H1 (cell line): ENCODE data around the gene RAPGEF5. TPM values are rescaled to one million over a fixed set of nuclear protein-coding genes. Genes with fewer than 3 reads are reported as not detected.

Source experiments
- CTCF ChIA-PET: fragments of 300-600 bp; sonication (Branson Sonifier 250); formaldehyde crosslinking; loops from one replicate; lab custom pipeline; 2021; ENCODE audit not compliant: partially characterized antibody; lab: Charles Lee
- POLR2A ChIA-PET: fragments of 300-600 bp; sonication (Branson Sonifier 250); formaldehyde crosslinking; loops from one replicate; lab custom pipeline; 2021; ENCODE audit warnings: inconsistent platforms; ENCODE audit not compliant: partially characterized antibody; lab: Charles Lee
- DNase-seq, 2 experiments: peaks; one replicate each; pipeline versions ENCODE4 v3.0.0 to v3.0.0-alpha.2; 2010 to 2022; ENCODE audit warnings: low spot score in 2 of 2, low read depth in 1 of 2, mixed read lengths in 1 of 2
- FAIRE-seq: peaks from 2 replicates; lab custom pipeline; 2011; peaks lifted over from hg19 to GRCh38; lab: Jason Lieb, UNC
- H2AFZ ChIP-seq: 2 replicates; pipeline ENCODE4 v1.8.1; 2012; ENCODE audit warnings: low read length, inconsistent platforms
- H2AK5ac ChIP-seq: 2 replicates; pipeline ENCODE4 v1.6.1; 2013; ENCODE audit warnings: low read depth, low read length
- H2BK120ac ChIP-seq: replicated peaks from 2 replicates; pipeline ENCODE3; 2013; ENCODE audit warnings: low read depth, low read length, inconsistent platforms
- H2BK12ac ChIP-seq: 2 replicates; pipeline ENCODE4 v1.6.1; 2013; ENCODE audit warnings: low read depth, low read length
- H2BK15ac ChIP-seq: 2 replicates; pipeline ENCODE4 v1.6.1; 2013; ENCODE audit warnings: low read length
- H2BK20ac ChIP-seq: 2 replicates; pipeline ENCODE4 v1.6.1; 2013; ENCODE audit warnings: low read length
- H2BK5ac ChIP-seq: 2 replicates; pipeline ENCODE4 v1.6.1; 2013; ENCODE audit warnings: low read depth, low read length
- H3K14ac ChIP-seq: 2 replicates; pipeline ENCODE4 v1.6.1; 2013; ENCODE audit warnings: inconsistent platforms; ENCODE audit not compliant: insufficient read length
- H3K18ac ChIP-seq: 2 replicates; pipeline ENCODE4 v1.6.1; 2013; ENCODE audit warnings: low read length; ENCODE audit errors: extremely low read depth
- H3K23ac ChIP-seq: 2 replicates; pipeline ENCODE4 v1.6.1; 2013; ENCODE audit warnings: inconsistent platforms; ENCODE audit not compliant: insufficient read length
- H3K23me2 ChIP-seq: 2 replicates; pipeline ENCODE4 v1.6.1; 2013; ENCODE audit warnings: low read depth, low read length
- H3K27ac ChIP-seq: 2 replicates; pipeline ENCODE4 v1.6.1; 2011; ENCODE audit warnings: low read depth, low read length, inconsistent platforms
- H3K27me3 ChIP-seq, 4 experiments: replicated peaks in 1 of 4; 1 replicate in 1 of 4; 2 replicates in 3 of 4; pipeline versions ENCODE4 v1.6.1 to v1.8.1; 2011 to 2013; ENCODE audit warnings: low read length in 3 of 4, mild to moderate bottlenecking in 3 of 4, inconsistent platforms in 2 of 4, mixed read lengths in 2 of 4, moderate library complexity in 1 of 4; ENCODE audit not compliant: control insufficient read depth in 3 of 4, insufficient read depth in 3 of 4; ENCODE audit errors: extremely low read depth in 1 of 4
- H3K36me3 ChIP-seq, 4 experiments: 2 replicates each; pipeline versions ENCODE4 v1.6.1 to v1.8.1; 2011 to 2013; ENCODE audit warnings: mild to moderate bottlenecking in 4 of 4, low read length in 3 of 4, moderate library complexity in 2 of 4, control low read depth in 1 of 4, inconsistent platforms in 1 of 4; ENCODE audit not compliant: insufficient read depth in 4 of 4, control insufficient read depth in 2 of 4
- H3K4ac ChIP-seq: replicated peaks from 2 replicates; pipeline ENCODE3; 2013; ENCODE audit warnings: low read length, low read depth, mixed read lengths, inconsistent platforms; ENCODE audit not compliant: insufficient read length
- H3K4me1 ChIP-seq, 4 experiments: replicated peaks in 1 of 4; 1 replicate in 1 of 4; 2 replicates in 3 of 4; pipeline versions ENCODE4 v1.6.1 to v1.8.1; 2011 to 2013; ENCODE audit warnings: low read length in 3 of 4, inconsistent platforms in 2 of 4, mixed read lengths in 1 of 4; ENCODE audit not compliant: insufficient read depth in 4 of 4, control insufficient read depth in 3 of 4
- H3K4me2 ChIP-seq, 2 experiments: 2 replicates each; pipeline versions ENCODE4 v1.6.1 to v1.8.1; 2011 to 2013; ENCODE audit warnings: low read depth in 2 of 2, low read length in 2 of 2, control low read depth in 1 of 2, inconsistent platforms in 1 of 2, mild to moderate bottlenecking in 1 of 2; ENCODE audit not compliant: insufficient read depth in 1 of 2
- H3K4me3 ChIP-seq, 4 experiments: fragments of 200-600, 300-600 bp in 1 of 4; sonication (generic), shearing (Covaris generic), sonication (Bioruptor Twin) in 1 of 4; 2 replicates each; pipeline versions ENCODE4 v1.5.1 to v1.8.1; 2011 to 2016; ENCODE audit warnings: low read length in 4 of 4, low read depth in 3 of 4, control low read depth in 2 of 4, inconsistent platforms in 2 of 4, mild to moderate bottlenecking in 2 of 4, mixed read lengths in 1 of 4, moderate library complexity in 1 of 4; ENCODE audit not compliant: insufficient read depth in 2 of 4; ENCODE audit errors: extremely low read depth in 1 of 4
- H3K56ac ChIP-seq: replicated peaks from 2 replicates; pipeline ENCODE3; 2013; ENCODE audit warnings: low read depth, mild to moderate bottlenecking, mixed read lengths, low read length, inconsistent platforms; ENCODE audit not compliant: insufficient read length
- H3K79me1 ChIP-seq: 2 replicates; pipeline ENCODE4 v1.6.1; 2013; ENCODE audit warnings: low read depth, low read length, control low read depth
- H3K79me2 ChIP-seq, 2 experiments: 2 replicates each; pipeline versions ENCODE4 v1.6.1 to v1.8.1; 2012 to 2013; ENCODE audit warnings: low read length in 2 of 2, mild to moderate bottlenecking in 2 of 2, inconsistent platforms in 1 of 2; ENCODE audit not compliant: insufficient read depth in 2 of 2, control insufficient read depth in 1 of 2
- H3K9ac ChIP-seq, 4 experiments: replicated peaks in 1 of 4; 1 replicate in 1 of 4; 2 replicates in 3 of 4; pipeline versions ENCODE4 v1.6.1 to v1.8.1; 2011 to 2013; ENCODE audit warnings: low read depth in 3 of 4, low read length in 3 of 4, control low read depth in 2 of 4, mild to moderate bottlenecking in 2 of 4, moderate library complexity in 2 of 4, inconsistent platforms in 1 of 4; ENCODE audit errors: extremely low read depth in 1 of 4
- H3K9me3 ChIP-seq, 2 experiments: 2 replicates each; pipeline versions ENCODE4 v1.6.1 to v1.8.1; 2012 to 2013; ENCODE audit warnings: mild to moderate bottlenecking in 2 of 2, moderate library complexity in 2 of 2, control low read depth in 1 of 2, inconsistent platforms in 1 of 2, low read depth in 1 of 2, low read length in 1 of 2, mixed read lengths in 1 of 2; ENCODE audit not compliant: insufficient read depth in 2 of 2
- H4K20me1 ChIP-seq, 2 experiments: replicated peaks in 1 of 2; 2 replicates each; pipeline versions ENCODE3 to v1.8.1; 2011 to 2013; ENCODE audit warnings: inconsistent platforms in 2 of 2, low read length in 2 of 2, mild to moderate bottlenecking in 1 of 2; ENCODE audit not compliant: insufficient read depth in 2 of 2, control insufficient read depth in 1 of 2
- H4K5ac ChIP-seq: 2 replicates; pipeline ENCODE4 v1.6.1; 2013; ENCODE audit warnings: low read length, low read depth, mixed read lengths, inconsistent platforms; ENCODE audit not compliant: insufficient read length
- H4K8ac ChIP-seq: 2 replicates; pipeline ENCODE4 v1.8.0; 2013; ENCODE audit warnings: mild to moderate bottlenecking, moderate library complexity, low read length, inconsistent platforms; ENCODE audit not compliant: insufficient read depth; ENCODE audit errors: extremely low read depth
- H4K91ac ChIP-seq: replicated peaks from 2 replicates; pipeline ENCODE3; 2013; ENCODE audit warnings: low read length, mixed read lengths, inconsistent platforms; ENCODE audit not compliant: insufficient read length
- BACH1 ChIP-seq: IDR thresholded peaks from 2 replicates; pipeline ENCODE4 v1.6.1; 2012; ENCODE audit warnings: low read length, improper control_type of control experiment
- CBX5 ChIP-seq: fragments of 300-800, 300-1000 bp; sonication (generic); IDR thresholded peaks from 2 replicates; pipeline ENCODE4 v1.7.1; 2016; ENCODE audit warnings: antibody characterized with exemption, low read length, low read depth
- CHD1 ChIP-seq: IDR thresholded peaks from 2 replicates; pipeline ENCODE4 v1.6.1; 2012; ENCODE audit warnings: low read depth, low read length, improper control_type of control experiment
- EZH2 ChIP-seq: fragments of 200-600 bp; sonication (generic); IDR thresholded peaks from 2 replicates; pipeline ENCODE4 v1.7.1; 2012; ENCODE audit warnings: low read depth, mild to moderate bottlenecking, moderate library complexity, low read length, inconsistent platforms; ENCODE audit not compliant: severe bottlenecking
- GTF2F1 ChIP-seq: IDR thresholded peaks from 2 replicates; pipeline ENCODE4 v1.6.1; 2012; ENCODE audit warnings: low read depth, low read length, improper control_type of control experiment, borderline replicate concordance
- KDM4A ChIP-seq: IDR thresholded peaks from one replicate; pipeline ENCODE4 v1.7.1; 2012; ENCODE audit warnings: low read depth, mild to moderate bottlenecking, moderate library complexity, low read length, inconsistent platforms; ENCODE audit not compliant: severe bottlenecking
- NANOG ChIP-seq: IDR thresholded peaks from 2 replicates; pipeline ENCODE4 v1.6.1; 2011; ENCODE audit warnings: low read length, low read depth, mild to moderate bottlenecking, inconsistent platforms; ENCODE audit not compliant: insufficient read depth, poor library complexity, severe bottlenecking
- PHF8 ChIP-seq: fragments of 200-600 bp; sonication (generic); conservative IDR thresholded peaks from 2 replicates; pipeline ENCODE4 v1.7.1; 2012; ENCODE audit warnings: low read depth, mild to moderate bottlenecking, inconsistent platforms, low read length, moderate library complexity
- RNF2 ChIP-seq: fragments of 200-900, 300-1000 bp; sonication (generic); IDR thresholded peaks from 2 replicates; pipeline ENCODE4 v1.7.1; 2016; ENCODE audit warnings: borderline replicate concordance, low read depth, mild to moderate bottlenecking, antibody characterized with exemption, low read length; ENCODE audit not compliant: poor library complexity, severe bottlenecking; ENCODE audit errors: missing control alignments
- SP4 ChIP-seq: IDR thresholded peaks from 2 replicates; pipeline ENCODE4 v1.6.1; 2012; ENCODE audit warnings: low read length, inconsistent platforms
- SUZ12 ChIP-seq: fragments of 200-600 bp; sonication (generic); IDR thresholded peaks from 2 replicates; pipeline ENCODE4 v1.6.1; 2012; ENCODE audit warnings: mild to moderate bottlenecking, inconsistent platforms, low read length, moderate library complexity, mixed read lengths
- TAF1 ChIP-seq: IDR thresholded peaks from 2 replicates; pipeline ENCODE4 v1.6.1; 2011; ENCODE audit warnings: mild to moderate bottlenecking, low read depth, low read length
- WGBS, 2 experiments: shearing (Covaris generic) in 1 of 2; methylation state at CpG; one replicate each; pipeline versions ENCODE4 v1.1.6 to v1.1.7; 2013 to 2015; ENCODE audit warnings: low lambda C conversion rate in 2 of 2, mixed read lengths in 2 of 2, inconsistent platforms in 1 of 2, low coverage in 1 of 2, missing lambda C conversion rate in 1 of 2; ENCODE audit not compliant: insufficient replicate concordance in 2 of 2, insufficient coverage in 1 of 2, insufficient read length in 1 of 2; ENCODE audit errors: extremely low coverage in 1 of 2, missing lambda C conversion rate in 1 of 2; 5-methylcytosine and 5-hydroxymethylcytosine counted together
- polyA plus RNA-seq, 7 experiments: library from polyadenylated mRNA; depleted of rRNA in 3 of 7; stranded (reverse) in 5 of 7; unstranded in 2 of 7; fragments of >200 nt in 5 of 7; fragments of 200-250 nt in 2 of 7; gene quantifications; 1 replicate in 5 of 7; 2 replicates in 1 of 7; 4 replicates in 1 of 7; pipeline versions ENCODE4 v1.2.1 to v1.2.3, GENCODE V29; 2011 to 2013; ENCODE audit warnings: missing spikeins in 2 of 7, mixed read lengths in 2 of 7
- total RNA-seq: library from RNA; stranded (reverse); fragmentation: NEBNext Ultra II Directional; extraction: Animal tissue kit (Norgen Biotek cat#: 25700); gene quantifications from 2 replicates; pipeline ENCODE4 v1.2.1, GENCODE V29; 2021
- TF ChIP-seq, protein P1 (sequence below): IDR thresholded peaks from 2 replicates; pipeline ENCODE4 v1.6.1; 2012; ENCODE audit warnings: inconsistent platforms

Gene RAPGEF5
- total and polyA plus RNA-seq, 2 of the 8 experiments (the other 6 are each of a cell fraction or from before 2014, with no cell fraction given): 4.4 to 22.9 TPM

DNA sequence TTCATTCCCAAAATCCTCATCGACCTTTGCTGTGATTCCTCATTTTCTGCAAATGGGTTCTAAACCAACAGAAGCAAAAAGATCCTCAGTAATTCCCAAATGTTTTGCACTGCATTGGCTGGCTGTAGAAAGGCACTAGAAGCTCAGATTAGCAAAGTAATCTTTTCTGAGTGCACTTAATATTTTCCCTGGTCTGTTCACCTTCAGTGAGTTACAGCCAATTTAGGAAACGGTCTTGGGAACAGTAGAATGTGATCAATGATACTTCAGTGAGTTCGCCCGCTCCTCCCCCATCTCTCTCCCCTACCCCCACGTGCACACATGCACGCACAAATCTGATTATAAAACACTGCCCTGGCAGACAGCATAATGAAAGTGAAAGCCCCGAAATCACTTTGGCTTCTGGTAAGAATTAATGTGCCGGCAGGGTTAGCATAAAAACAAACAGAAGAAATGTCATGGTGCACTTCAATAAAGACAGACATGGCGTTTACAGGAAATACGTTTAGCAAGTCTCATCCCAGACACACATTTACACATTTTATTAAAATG is 209.9 kb downstream of the RAPGEF5 start:
- H2BK12ac ChIP-seq: no peak overlapping the region
- no peak overlapping the region for H3K4me3 ChIP-seq
- no peak overlapping the region for H4K91ac ChIP-seq
- H3K27me3 ChIP-seq: no peaks in the 10 kb centered on the region
- H2BK15ac ChIP-seq: no peak overlapping the region
- WGBS, 2 experiments: 88% methylated on average over 10 of the region's 10 CpGs; no CpG with 5 or more reads in 1 of the 2 experiments
- no peak for FAIRE-seq
- H3K23me2 ChIP-seq: no peaks in the 10 kb centered on the region
- no peak overlapping the region for H3K27ac ChIP-seq
- H3K4me1 ChIP-seq: peaks cover 0 to 6% (median 3%) of the 10 kb centered on the region in 4 experiments; a peak in 3 of 7 replicates
- no peak overlapping the region for H3K14ac ChIP-seq
- H3K79me1 ChIP-seq: no peaks in the 10 kb centered on the region
- no peak for DNase-seq
- H4K20me1 ChIP-seq: no peaks in the 10 kb centered on the region
- H3K4ac ChIP-seq: no peak overlapping the region
- no peaks in the 10 kb centered on the region; a peak in 1 of 4 replicates for H3K9me3 ChIP-seq
- ChIA-PET POLR2A (no interaction called here), CTCF (no interaction called here)
- H2BK5ac ChIP-seq: no peak overlapping the region
- no peaks in the 10 kb centered on the region for H3K79me2 ChIP-seq
- no peak overlapping the region for H4K5ac ChIP-seq
- no peak overlapping the region for H2AK5ac ChIP-seq
- no peak overlapping the region for H3K23ac ChIP-seq
- H2AFZ ChIP-seq: no peak overlapping the region
- no peak overlapping the region for H2BK120ac ChIP-seq
- no peak overlapping the region for H3K9ac ChIP-seq
- H2BK20ac ChIP-seq: no peak overlapping the region
- no peak overlapping the region for H3K4me2 ChIP-seq
- H3K56ac ChIP-seq: no peak overlapping the region
- H4K8ac ChIP-seq: no peak overlapping the region
- H3K36me3 ChIP-seq: peaks cover 0 to 22% (median 11%) of the 10 kb centered on the region in 4 experiments; a peak in 5 of 8 replicates
- H3K18ac ChIP-seq: no peak overlapping the region
- TF ChIP-seq, protein P1, sequence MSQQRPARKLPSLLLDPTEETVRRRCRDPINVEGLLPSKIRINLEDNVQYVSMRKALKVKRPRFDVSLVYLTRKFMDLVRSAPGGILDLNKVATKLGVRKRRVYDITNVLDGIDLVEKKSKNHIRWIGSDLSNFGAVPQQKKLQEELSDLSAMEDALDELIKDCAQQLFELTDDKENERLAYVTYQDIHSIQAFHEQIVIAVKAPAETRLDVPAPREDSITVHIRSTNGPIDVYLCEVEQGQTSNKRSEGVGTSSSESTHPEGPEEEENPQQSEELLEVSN: no peak
- TF ChIP-seq RNF2 (no peak), PHF8 (no peak), EZH2 (no peak), GTF2F1 (no peak), CHD1 (no peak), SUZ12 (no peak), KDM4A (no peak), CBX5 (no peak), BACH1 (no peak), NANOG (no peak), TAF1 (no peak), SP4 (no peak)
